HG02678 (cell line): ENCODE measurements around the gene RBM47.

ENCODE experiments used
- ATAC-seq: cut with Tn5 transposase; IDR thresholded peaks from one replicate; pipeline ENCODE4 v1.9.1; 2021; ENCODE audit warnings: mild to moderate bottlenecking, moderate library complexity; ENCODE audit not compliant: unreplicated experiment

Gene RBM47

GRCh38 chr4:40592034-40592433 lies 37.6 kb downstream of the RBM47 start:
- ATAC-seq, result no peak

- no peak for ATAC-seq
Observed at GRCh38 chr4:40587826-40588225, 41.8 kb downstream of the RBM47 start.

GRCh38 chr4:40587351-40587750 lies 42.3 kb downstream of the RBM47 start:
- ATAC-seq, result no peak

- no peak for ATAC-seq
Observed at GRCh38 chr4:40586729-40587128, 42.9 kb downstream of the RBM47 start.

DNA sequence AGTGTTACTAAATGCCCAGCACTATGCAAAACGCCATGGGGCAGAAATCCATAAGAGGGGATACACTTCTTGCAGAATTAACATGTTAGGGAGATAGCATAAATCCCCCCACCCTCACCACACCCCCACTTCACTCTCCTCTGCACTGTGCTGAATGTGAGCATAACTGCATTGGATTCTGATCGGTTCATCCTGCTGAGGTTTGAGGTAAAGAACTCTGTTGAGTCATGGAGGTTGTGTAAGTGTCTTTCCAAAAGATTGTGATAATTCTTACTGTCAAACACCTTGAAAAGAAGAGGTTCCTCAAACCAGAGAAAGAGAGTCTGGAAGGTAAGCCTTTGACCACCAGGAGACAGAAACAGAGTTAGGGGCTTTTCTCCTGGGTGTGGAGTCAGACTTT lies 43.6 kb downstream of the RBM47 start:
- ATAC-seq, result no peak

GRCh38 chr4:40585201-40585799 lies 44.4 kb downstream of the RBM47 start:
- ATAC-seq, result no peak

- ATAC-seq, result no peak
Observed at GRCh38 chr4:40584517-40585141, 45.0 kb downstream of the RBM47 start.

DNA sequence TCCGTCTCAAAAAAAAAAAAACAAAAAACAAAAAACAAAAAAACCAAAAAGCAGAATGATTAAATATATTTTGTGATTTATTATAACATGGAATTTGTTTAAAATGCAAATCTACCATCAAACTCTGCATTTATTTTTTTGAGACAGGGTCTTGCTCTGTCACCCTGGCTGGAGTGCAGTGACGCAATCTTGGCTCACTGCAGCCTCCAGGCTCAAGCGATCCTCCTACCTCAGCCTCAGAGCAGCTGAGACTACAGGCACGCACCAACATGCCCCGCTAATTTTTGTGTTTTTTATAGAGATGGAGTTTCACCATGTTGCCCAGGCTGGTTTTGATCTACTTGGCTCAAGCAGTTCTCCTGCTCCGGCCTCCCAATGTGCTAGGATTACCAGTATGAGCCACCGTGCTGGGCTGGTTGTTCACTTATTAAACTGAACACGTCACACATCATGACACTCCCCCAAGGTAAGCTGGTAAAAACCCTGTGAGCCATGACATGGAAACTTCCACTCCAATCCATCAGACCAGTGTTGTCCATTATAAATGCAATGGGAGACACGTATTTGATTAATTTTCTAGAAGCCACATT lies 45.7 kb downstream of the RBM47 start:
- no peak for ATAC-seq

GRCh38 chr4:40582413-40582812 lies 47.3 kb downstream of the RBM47 start:
- no peak for ATAC-seq

GRCh38 chr4:40581254-40582140 lies 48.2 kb downstream of the RBM47 start:
- ATAC-seq, result no peak

- no peak for ATAC-seq
Observed at GRCh38 chr4:40579983-40580382, 49.7 kb downstream of the RBM47 start.

GRCh38 chr4:40577588-40578253 lies 51.9 kb downstream of the RBM47 start:
- ATAC-seq, result no peak

- ATAC-seq, result peak; percentile 62
Observed at GRCh38 chr4:40576651-40577480, 52.8 kb downstream of the RBM47 start.

DNA sequence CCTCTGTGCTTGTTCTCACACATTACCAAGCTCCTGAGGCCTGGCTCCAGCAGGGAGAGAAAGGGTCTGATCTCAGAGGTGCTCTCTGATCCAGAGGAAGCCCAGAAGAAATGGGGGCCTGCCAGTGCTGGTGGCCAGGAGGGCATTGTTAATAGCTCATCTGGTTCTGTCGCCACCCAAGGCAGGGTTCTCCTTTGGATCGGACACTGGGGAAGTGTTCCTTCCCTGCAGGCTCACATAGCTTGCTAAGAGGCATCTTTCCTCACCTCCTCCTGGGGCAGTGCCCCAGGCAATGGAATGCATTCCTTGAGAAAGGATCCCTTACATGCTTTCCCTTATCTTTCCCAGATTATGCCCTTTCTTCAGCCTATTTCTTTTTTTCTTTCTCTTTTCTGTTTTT lies 53.8 kb downstream of the RBM47 start:
- no peak for ATAC-seq

GRCh38 chr4:40573593-40574311 lies 55.9 kb downstream of the RBM47 start:
- no peak for ATAC-seq

DNA sequence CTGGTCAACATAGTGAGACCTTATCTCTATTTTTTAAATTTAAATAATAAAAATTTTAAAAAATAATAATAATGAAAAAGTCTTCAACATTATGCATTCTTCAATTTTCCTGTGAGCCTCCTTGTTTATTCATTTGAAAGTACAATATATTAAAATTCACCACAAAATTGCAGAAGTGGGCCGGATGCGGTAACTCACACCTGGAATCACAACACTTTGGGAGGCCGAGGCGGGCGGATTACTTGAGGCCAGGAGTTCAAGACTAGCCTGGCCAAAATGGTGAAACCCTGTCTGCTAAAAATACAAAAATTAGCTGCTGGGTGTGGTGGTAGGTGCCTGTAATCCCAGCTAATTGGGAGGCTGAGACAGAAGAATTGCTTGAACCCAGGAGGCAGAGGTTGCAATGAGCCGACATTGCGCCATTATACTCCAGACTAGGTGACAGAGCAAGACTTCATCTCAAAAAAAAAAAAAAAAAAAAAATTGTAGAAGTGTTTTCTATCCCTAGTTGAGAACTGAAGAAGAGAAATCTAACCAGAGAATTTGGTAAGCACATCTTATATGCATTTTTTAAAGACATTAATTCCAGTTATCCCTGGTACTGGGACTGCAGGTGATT lies 56.9 kb downstream of the RBM47 start:
- ATAC-seq, result no peak

DNA sequence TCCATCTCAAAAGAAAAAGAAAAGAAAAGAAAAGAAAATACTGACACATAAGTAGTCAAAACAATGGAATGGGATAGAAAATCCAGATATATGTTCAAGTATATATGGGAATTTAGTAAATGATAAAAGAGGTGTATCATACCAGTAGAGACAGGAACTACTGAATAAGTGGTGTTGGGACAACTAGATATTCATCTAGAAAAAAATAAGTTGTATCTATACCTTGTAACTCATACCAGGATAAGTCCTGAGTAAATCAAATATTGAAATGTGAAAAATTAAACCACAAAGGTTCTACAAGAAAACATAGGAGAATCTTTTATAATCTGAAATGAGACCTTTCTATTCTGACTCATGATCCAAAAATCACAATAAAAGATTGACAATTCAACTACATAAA lies 58.5 kb downstream of the RBM47 start:
- ATAC-seq, result no peak

DNA sequence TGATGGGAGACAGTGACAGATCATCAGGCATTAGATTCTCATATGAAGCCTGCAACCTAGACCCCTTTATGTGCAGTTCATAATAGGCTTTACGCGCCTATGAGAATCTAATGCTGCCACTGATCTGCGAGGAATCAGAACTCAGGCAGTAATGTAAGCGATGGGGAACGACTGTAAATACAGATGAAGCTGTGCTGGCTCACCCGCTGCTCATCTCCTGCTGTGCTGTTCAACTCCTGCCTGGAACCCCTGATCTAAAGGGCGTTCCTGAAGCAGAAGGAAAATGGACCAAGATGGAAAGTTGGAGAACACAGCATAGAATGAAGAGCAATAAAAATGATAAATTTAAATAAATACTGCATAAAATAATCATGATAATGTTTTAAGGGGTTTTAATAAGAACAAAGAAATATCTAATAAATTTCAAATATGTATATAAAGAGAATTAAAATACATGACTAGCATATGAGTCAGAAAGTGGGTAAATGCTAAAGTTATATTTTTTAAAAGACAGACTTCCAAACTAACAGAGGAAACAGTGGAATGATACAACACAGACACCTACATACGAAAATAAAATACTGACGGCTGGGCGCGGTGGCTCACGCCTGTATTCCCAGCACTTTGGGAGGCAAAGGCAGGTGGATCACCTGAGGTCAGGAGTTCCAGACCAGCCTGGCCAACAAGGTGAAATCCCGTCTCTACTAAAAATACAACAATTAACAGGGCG lies 59.2 kb downstream of the RBM47 start:
- no peak for ATAC-seq
